Stimulated activated naive CD8-positive, alpha-beta T cell treated with anti-CD3 and anti-CD28 coated beads, Interleukin-15, Interleukin-2, amounts not matched to agents 100 U/mL and 50 U/mL, for 24 hours (primary cell): ENCODE results near the gene KIRREL1.

ENCODE experiments used
- ATAC-seq: fragments of 150-1000 bp; cut with Tn5 transposase; one replicate; pipeline ENCODE4 v1.10.0; 2021
- DNase-seq: peaks from one replicate; pipeline ENCODE4 v3.0.0; 2021

Gene KIRREL1

DNA sequence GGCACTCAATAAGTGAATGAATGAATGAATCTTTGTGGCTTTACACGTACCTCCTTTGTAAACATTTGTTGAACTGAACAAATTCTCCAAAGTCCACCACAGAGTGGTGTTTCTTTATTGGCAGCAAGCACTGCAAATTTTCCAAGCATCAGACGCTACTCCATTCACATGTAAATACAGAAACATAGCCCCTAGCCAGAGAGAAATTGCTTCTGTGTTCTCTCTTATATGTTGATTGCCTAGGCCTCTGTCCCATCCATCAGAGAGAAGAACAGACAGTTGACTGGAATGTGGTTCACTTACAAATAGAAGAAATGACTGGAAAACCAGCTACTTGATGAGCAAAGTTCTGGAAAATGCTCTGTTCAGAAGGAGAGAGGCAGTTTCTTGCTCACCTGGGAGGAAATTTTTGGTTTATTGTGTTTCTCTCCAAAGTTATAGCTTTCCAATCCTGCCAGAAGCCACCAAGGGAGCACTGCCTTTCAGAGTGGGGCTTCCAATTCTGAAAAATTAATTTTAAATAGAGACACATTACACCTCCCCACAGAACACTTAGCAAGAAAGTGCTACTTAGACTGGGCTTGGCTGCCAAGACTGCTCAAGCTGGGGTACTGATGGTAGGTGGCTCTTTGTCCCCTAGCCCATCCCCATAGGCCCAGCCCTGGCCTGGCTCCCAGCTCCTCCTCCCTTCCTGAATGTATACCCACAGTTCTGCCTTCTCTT is 18.1 kb upstream of the KIRREL1 start:
- ATAC-seq (no peak), DNase-seq (no peak)

DNA sequence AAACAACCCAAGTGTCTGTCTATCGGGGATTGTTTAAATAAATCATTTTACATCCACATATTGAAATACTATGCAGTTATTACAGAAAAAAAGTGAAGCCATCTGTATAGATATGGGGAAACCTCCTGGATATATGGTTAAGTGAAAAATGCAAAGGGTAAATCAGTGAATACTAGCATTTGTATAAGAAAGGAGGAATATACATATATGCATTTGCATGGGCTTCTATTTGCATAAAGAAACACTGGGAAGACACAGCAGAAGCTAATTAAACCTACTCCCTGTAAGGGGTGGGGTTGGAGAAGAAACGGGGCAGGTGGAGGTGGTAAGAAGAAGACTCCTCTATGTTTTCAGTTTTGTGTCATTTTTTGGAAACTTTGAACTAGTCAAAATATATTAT is 16.6 kb upstream of the KIRREL1 start:
- no peak for ATAC-seq
- DNase-seq, result no peak

- ATAC-seq (no peak), DNase-seq (no peak)
These were observed 14.7 kb upstream of the KIRREL1 start for GRCh38 chr1:157978586-157979403.

- DNase-seq (no peak), ATAC-seq (no peak)
These were observed 11.3 kb upstream of the KIRREL1 start for GRCh38 chr1:157982136-157982535.

DNA sequence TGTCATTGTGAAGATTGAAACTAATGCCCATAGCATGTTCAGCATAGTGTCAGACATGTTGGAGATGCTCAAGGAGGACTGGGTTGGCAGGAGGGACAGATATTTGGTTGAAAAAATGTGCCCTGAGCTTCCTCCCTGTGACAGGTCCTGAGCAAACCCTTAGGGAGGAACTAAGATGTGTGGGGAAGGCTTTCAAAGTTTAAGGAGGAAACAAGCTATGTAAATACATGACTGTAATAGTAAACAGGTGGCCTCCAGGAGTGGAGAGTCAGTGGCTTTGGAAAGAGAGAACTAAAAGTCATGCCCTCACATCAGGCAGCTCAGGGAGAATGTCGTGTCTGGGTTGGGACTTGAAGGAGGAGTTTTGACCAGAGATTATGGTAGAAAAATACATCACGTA is 9.7 kb upstream of the KIRREL1 start:
- ATAC-seq, result no peak
- DNase-seq, result no peak

- ATAC-seq (no peak), DNase-seq (no peak)
These were observed 9.0 kb upstream of the KIRREL1 start for GRCh38 chr1:157984469-157984868.

GRCh38 chr1:157985473-157985872 is 8.0 kb upstream of the KIRREL1 start:
- no peak for ATAC-seq
- no peak for DNase-seq

DNA sequence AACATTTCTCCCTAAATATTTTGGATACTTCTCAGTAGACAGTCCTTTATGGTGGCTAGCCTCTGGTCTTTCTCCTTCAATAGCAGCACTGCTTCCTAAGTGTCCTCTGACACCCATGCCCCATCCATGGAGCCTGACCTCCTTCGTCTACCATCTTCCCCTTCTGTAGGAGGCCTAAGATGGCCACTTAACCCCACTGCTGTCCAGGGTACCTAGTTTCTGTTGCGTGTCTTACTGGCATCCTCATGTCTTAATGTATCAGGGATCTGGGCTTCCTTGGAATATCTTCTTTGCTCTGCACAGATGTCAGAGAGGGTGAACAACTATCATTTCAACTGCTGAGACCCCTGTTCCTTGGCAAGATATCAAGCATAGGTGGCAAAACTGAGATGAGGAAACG is 5.4 kb upstream of the KIRREL1 start:
- no peak for DNase-seq
- ATAC-seq, result no peak

- peak; percentile 59 for DNase-seq
- no peak for ATAC-seq
These were observed 1.2 kb upstream of the KIRREL1 start for GRCh38 chr1:157992031-157992832.

DNA sequence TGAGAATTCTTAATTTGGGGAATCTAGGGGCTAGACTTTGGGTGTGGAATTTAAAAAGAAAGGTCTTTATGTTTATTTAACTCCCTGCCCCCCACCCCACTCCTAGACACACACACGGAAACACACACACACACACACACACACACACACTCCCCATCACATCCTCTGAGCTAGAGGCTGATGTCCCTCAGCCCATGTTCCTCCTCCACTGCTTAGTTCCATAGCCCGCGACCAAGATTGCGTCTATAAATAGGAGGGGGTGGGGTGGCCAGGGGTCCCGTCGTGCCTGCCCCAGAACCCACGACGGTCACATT is 655 bp upstream of the KIRREL1 start:
- DNase-seq (no peak), ATAC-seq (no peak)

DNA sequence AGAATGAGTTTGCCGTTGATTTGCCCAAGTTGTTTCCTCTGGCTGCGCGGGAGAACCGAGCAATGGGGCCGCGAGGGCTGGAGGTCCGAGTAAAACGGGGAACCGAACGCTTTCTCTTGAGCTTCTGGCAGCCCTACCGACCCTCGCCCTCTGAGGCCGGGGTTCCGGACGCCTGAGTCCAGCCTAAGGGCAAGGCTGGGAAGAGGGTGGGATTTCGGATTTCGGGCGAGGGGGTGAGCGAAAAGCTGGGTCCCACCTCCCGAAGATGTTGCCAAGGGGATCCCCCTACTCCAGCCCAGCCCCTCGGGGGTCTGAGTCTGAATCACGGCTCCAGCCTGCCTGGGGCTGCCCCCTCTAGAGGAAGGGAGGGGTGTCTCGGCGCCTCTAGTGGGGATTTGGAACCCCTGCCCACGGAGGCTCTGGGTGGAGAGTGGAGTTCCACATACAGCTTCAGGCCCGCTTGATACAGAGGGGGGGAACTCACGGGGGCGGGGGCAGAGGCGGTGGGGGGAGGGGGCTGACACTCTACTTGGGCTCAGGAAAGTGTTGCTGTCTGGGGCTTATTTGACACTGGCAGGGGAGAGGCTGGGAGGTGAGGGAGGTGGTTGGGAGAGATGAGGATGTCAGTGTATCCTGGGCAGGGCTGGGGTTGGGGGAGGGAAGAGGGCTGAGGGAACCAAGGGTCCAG is 617 bp downstream of the KIRREL1 start:
- DNase-seq, result no peak
- no peak for ATAC-seq

GRCh38 chr1:157994704-157995582 is 1.5 kb downstream of the KIRREL1 start:
- DNase-seq, result no peak
- no peak for ATAC-seq

DNA sequence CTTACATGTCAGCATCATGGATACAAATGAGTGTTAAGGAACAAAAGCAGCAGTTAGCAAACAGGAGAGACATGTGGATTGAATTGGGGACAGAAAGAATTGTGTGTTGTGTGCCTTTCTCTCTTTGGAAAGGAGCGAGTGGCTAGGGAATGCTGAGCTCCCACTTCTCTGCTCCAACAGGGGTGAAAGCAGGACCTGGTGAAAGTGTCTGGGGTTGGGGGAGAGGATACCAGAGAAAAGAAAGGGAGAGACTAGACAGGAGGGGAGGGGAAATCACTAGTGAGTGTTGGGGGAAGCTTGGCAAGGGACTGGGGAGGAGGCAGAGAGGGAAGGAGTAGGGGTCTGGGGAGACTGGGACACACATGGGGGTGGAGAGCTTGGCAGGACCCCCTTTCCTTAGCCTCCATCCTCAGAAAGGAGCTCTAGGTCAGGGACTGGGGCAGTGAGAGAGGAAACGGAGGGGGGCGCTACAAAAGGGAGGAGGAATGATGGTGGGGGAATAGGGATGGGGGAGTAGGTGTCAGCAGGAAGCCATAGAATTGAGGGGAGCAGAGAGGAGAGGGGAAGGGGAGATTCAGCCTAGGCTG is 2.2 kb downstream of the KIRREL1 start:
- DNase-seq (no peak), ATAC-seq (no peak)

DNA sequence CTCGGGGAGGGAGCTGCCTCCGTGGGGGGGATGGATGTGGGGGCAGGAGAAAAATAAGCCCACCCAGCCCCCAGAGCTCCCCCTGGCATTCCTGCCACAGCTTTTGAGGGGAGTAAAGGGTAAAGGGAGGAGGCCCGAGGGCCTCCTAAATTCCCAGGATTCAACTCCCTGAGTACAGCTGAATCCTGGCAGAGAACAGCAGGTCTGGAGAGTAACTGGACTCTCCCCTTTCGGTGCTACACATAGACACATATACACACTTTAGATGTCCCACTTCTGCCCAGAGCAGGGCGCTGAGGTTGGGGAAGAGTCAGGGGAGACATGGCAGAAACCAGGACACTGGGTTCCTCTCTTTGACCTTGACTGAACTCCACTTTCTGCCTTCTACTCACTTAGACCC is 3.0 kb downstream of the KIRREL1 start:
- ATAC-seq (no peak), DNase-seq (no peak)

DNA sequence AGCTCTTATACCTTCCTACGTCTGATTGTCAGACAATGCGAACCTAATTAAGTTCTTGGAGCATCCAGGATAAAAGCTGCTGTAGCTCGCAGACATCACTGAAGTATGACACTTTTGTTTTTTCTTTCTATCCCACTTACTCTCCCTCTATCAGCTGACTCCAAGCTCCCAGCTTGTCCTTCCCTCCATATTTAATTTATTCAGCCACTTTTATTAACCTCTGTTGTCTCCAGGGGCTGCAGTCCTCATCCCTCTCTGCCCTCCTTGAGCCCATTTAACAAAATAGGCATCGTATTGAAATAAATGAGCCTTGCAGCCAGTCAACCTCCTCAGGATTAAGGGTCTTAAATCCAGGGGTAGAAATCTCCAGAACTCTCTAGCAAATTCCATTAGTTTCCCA is 7.1 kb downstream of the KIRREL1 start:
- DNase-seq (no peak), ATAC-seq (no peak)

GRCh38 chr1:158002022-158002630 is 8.7 kb downstream of the KIRREL1 start:
- no peak for DNase-seq
- ATAC-seq, result no peak

- ATAC-seq (no peak), DNase-seq (no peak)
These were observed 9.4 kb downstream of the KIRREL1 start for GRCh38 chr1:158002631-158003405.

DNA sequence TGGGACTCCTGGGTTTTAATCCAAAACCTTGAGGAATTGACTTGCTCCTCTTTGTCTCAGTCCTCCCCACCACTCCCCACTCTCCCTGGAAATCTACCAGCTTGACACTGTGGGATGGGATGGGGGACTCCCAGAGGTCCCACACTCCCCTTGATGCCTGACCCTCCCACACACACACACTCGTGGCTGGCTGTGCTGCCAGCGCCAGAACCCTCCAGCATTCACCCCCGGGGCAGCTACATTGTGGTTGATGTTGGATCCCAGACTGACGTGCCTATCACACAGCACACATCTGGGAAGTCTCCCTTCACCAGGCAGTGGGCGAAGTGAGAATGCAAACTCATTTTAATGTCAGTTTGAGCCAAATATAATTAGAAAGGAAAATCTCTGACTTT is 10.0 kb downstream of the KIRREL1 start:
- no peak for ATAC-seq
- DNase-seq, result no peak

- ATAC-seq (no peak), DNase-seq (no peak)
These were observed 11.8 kb downstream of the KIRREL1 start for GRCh38 chr1:158005224-158005623.

DNA sequence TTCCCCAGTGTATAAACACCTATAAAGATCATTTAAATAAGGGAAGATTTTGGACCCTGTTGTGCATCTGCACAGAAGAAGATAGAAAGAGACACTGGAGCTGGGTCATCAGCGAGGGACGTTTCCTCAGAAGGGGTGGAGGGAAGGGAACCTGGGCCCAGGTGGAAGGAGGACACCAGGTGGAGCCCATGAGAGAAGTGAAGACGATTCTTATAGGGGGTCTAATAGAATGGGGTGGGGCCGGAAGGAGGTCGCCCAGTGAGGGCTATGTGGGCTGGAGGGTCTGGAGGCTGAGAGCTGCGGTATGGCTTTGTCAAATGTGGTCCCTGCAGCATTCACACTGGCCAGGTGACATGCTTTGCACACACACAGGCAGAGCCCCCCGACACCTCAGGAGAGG is 13.7 kb downstream of the KIRREL1 start:
- ATAC-seq (no peak), DNase-seq (no peak)
